RWPE1 (cell line): ENCODE measurements around the gene ADAM12.

Experiments
- CTCF ChIA-PET: fragments of 350-600 bp; sonication (Branson Sonifier 250); formaldehyde crosslinking; extraction: SDS; loops from one replicate; lab custom pipeline; 2021; lab: Yijun Ruan, JAX
- POLR2A ChIA-PET: fragments of 400-600 bp; formaldehyde crosslinking; extraction: SDS; loops from one replicate; lab custom pipeline; 2020; ENCODE audit warnings: antibody characterized with exemption; ENCODE audit not compliant: low non-redundant PET; lab: Yijun Ruan, JAX
- DNase-seq: peaks from one replicate; pipeline ENCODE4 v3.0.0; 2012; ENCODE audit warnings: low spot score
- H3K27ac ChIP-seq: fragments of 450-650 bp; 2 replicates; pipeline ENCODE4 v1.5.1; 2017
- CTCF ChIP-seq: fragments of 450-650 bp; conservative IDR thresholded peaks from 2 replicates; pipeline ENCODE4 v1.5.1; 2017; ENCODE audit warnings: low read depth, mild to moderate bottlenecking

ADAM12 gene

GRCh38 chr10:126197036-126197543, 191.2 kb downstream of the ADAM12 start:
- ChIA-PET CTCF (no interaction called here), POLR2A (no interaction called here)
- TF ChIP-seq CTCF: no peak
- no peak for DNase-seq
- no peak overlapping the region for H3K27ac ChIP-seq

GRCh38 chr10:126196281-126196680, 192.0 kb downstream of the ADAM12 start:
- no peak for TF ChIP-seq CTCF
- H3K27ac ChIP-seq: no peak overlapping the region
- ChIA-PET POLR2A (no interaction called here), CTCF (no interaction called here)
- no peak for DNase-seq

GRCh38 chr10:126191192-126191591, 197.1 kb downstream of the ADAM12 start:
- no peak for DNase-seq
- CTCF ChIA-PET: no interaction called here
- POLR2A ChIA-PET: no interaction called here
- no peak for TF ChIP-seq CTCF
- no peak overlapping the region for H3K27ac ChIP-seq

DNA sequence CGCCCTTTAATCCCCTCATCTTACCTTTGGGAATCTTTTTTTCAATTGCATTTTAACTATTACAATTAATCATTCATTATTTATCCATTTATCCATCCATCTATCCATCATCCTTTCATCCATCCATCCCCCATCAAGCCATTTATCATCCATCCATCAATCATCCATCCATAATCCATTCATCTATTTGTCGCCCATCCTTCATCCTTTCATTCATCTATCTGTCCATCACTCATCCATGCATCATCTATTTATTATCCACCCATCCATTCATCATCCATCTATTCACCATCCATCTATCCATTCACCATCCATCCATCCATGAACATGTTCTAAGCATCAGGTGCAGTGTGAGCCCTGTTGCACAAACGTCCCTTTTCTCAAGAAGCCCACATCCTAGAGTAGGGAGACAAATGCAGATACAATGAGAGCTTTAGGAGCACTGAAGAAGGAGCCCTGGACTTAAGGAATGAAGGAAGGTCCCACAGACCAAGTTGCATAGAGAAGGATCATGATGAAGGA, 199.5 kb downstream of the ADAM12 start:
- no peak for TF ChIP-seq CTCF
- no peak for DNase-seq
- H3K27ac ChIP-seq: no peak overlapping the region
- ChIA-PET CTCF (no interaction called here), POLR2A (no interaction called here)

DNA sequence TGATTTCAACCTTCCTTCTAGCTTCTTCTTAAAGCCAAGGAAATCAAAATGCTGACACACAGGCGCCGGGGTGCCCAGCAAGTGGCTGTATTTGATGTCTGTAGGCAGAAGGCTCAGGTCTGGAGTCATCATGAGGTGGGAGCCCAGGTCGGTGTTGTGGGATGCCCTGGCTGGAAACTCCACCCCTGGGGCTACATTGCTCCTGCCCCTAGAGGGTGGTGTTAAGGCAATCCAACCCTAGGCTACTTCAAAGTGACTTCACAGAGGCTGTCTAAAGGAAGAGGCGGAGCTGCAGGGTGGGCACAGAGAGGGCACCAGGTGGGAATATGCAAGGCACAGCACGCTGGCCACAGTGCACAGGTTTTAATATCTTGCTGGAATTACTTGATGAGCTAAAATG, 200.9 kb downstream of the ADAM12 start:
- ChIA-PET POLR2A (no interaction called here), CTCF (interaction anchor here (0.6 kb wide), 1 partner anchor 262 kb away, joined by 3 read pairs; no protein-coding TSS in a partner anchor)
- no peak for TF ChIP-seq CTCF
- no peak overlapping the region for H3K27ac ChIP-seq
- DNase-seq: no peak

DNA sequence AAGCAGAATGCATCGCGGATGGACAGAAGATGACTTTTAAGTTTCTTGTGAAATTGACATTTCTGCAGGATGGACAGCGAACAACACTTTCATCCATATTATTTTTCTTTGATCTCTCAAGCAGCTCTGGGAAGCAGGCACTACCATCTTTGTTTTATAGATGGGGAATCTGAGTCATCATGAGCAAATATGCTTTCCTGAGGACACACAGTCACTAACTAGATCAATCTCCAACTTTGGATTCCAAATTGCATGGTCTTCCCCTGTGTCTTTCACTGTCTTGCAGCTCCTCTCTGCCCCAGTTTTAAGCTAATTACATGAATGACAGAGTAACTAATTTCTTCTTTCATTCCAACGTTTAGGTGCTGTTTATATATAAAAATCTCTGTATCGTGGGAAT, 201.5 kb downstream of the ADAM12 start:
- TF ChIP-seq CTCF: no peak
- DNase-seq: no peak
- ChIA-PET POLR2A (no interaction called here), CTCF (no interaction called here)
- no peak overlapping the region for H3K27ac ChIP-seq
